C4-2B (cell line): ENCODE data around the gene ADCY10.

Source experiments
- ZFX ChIP-seq: fragments of 450-650 bp; IDR thresholded peaks from 2 replicates; pipeline ENCODE4 v1.6.1; 2017
- TF ChIP-seq, protein P1 (sequence below): fragments of 450-650 bp; conservative IDR thresholded peaks from 2 replicates; pipeline ENCODE4 v1.5.1; 2017; ENCODE audit warnings: mild to moderate bottlenecking

GRCh38 chr1:167905671-167906070, 8.3 kb downstream of the ADCY10 start:
- TF ChIP-seq, protein P1, sequence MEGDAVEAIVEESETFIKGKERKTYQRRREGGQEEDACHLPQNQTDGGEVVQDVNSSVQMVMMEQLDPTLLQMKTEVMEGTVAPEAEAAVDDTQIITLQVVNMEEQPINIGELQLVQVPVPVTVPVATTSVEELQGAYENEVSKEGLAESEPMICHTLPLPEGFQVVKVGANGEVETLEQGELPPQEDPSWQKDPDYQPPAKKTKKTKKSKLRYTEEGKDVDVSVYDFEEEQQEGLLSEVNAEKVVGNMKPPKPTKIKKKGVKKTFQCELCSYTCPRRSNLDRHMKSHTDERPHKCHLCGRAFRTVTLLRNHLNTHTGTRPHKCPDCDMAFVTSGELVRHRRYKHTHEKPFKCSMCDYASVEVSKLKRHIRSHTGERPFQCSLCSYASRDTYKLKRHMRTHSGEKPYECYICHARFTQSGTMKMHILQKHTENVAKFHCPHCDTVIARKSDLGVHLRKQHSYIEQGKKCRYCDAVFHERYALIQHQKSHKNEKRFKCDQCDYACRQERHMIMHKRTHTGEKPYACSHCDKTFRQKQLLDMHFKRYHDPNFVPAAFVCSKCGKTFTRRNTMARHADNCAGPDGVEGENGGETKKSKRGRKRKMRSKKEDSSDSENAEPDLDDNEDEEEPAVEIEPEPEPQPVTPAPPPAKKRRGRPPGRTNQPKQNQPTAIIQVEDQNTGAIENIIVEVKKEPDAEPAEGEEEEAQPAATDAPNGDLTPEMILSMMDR: no peak
- TF ChIP-seq ZFX: no peak
